CD4-positive, alpha-beta T cell treated with Interleukin-4 for 1 hour (primary cell): ENCODE measurements around the gene UBQLN3.

ENCODE experiments used
- DNase-seq, 2 donors: peaks; one replicate each; pipeline ENCODE4 v3.0.0-alpha.2; 2020 to 2022

The UBQLN3 gene

GRCh38 chr11:5509803-5510202 lies at the start of gene UBQLN3:
UBQLN3 (minus strand) TSS chr11:5509957; CDS start chr11:5509558, 399 bp downstream.
- no peak for DNase-seq

- DNase-seq, result no peak
Observed at GRCh38 chr11:5557751-5558150, 48.0 kb upstream of the UBQLN3 start.

- DNase-seq, result no peak
Observed at GRCh38 chr11:5556596-5557188, 46.9 kb upstream of the UBQLN3 start.

- no peak for DNase-seq
Observed at GRCh38 chr11:5553343-5553742, 43.6 kb upstream of the UBQLN3 start.

GRCh38 chr11:5550440-5551095 lies 40.8 kb upstream of the UBQLN3 start:
- DNase-seq, result no peak

GRCh38 chr11:5548440-5548839 lies 38.7 kb upstream of the UBQLN3 start, which contains the start of gene OR52H1:
OR52H1 (minus strand) TSS chr11:5548540; CDS start chr11:5545505, 3,035 bp downstream.
- DNase-seq, result no peak

GRCh38 chr11:5547982-5548381 lies 38.2 kb upstream of the UBQLN3 start:
- no peak for DNase-seq

- DNase-seq, result no peak
Observed at GRCh38 chr11:5546457-5546856, 36.7 kb upstream of the UBQLN3 start.

- DNase-seq, result no peak
Observed at GRCh38 chr11:5541427-5541826, 31.7 kb upstream of the UBQLN3 start.

GRCh38 chr11:5536482-5536881 lies 26.7 kb upstream of the UBQLN3 start:
- no peak for DNase-seq

- DNase-seq, result no peak
Observed at GRCh38 chr11:5534046-5534445, 24.3 kb upstream of the UBQLN3 start.

- no peak for DNase-seq
Observed at GRCh38 chr11:5531053-5531831, 21.5 kb upstream of the UBQLN3 start.

GRCh38 chr11:5528495-5528894 lies 18.7 kb upstream of the UBQLN3 start:
- DNase-seq, result no peak

- no peak for DNase-seq
Observed at GRCh38 chr11:5527716-5528115, 18.0 kb upstream of the UBQLN3 start.

GRCh38 chr11:5524756-5525155 lies 15.0 kb upstream of the UBQLN3 start:
- no peak for DNase-seq

GRCh38 chr11:5522308-5522707 lies 12.6 kb upstream of the UBQLN3 start:
- no peak for DNase-seq

GRCh38 chr11:5521540-5521939 lies 11.8 kb upstream of the UBQLN3 start:
- no peak for DNase-seq

- DNase-seq, result no peak
Observed at GRCh38 chr11:5516599-5516998, 6.8 kb upstream of the UBQLN3 start, which contains the start of gene UBQLNL. UBQLNL (minus strand) TSS chr11:5516699; CDS start chr11:5516441, 258 bp downstream.

- no peak for DNase-seq
Observed at GRCh38 chr11:5514841-5515240, 5.1 kb upstream of the UBQLN3 start.

- no peak for DNase-seq
Observed at GRCh38 chr11:5508605-5509004, 1.2 kb downstream of the UBQLN3 start.

GRCh38 chr11:5507933-5508305 lies 1.8 kb downstream of the UBQLN3 start:
- no peak for DNase-seq

GRCh38 chr11:5507177-5507932 lies 2.4 kb downstream of the UBQLN3 start:
- no peak for DNase-seq
